ENCODE results near the gene SH3PXD2B.
"Not testable (repeated sequence)": the region's sequence is repeated elsewhere in the genome, so short reads cannot be mapped to it uniquely, and the experiment has no call there.

SH3PXD2B gene

GRCh38 chr5:172334641-172335040 lies 119.7 kb downstream of the SH3PXD2B start:
- Histone ChIP-seq H3K4me2 (ENCODE audit: insufficient read depth, low read length) (no peak overlapping the region), H4K20me1 (ENCODE audit: insufficient read depth, low read length) (no peaks in the 10 kb centered on the region), H3K9me3 (ENCODE audit: insufficient read depth, low read length, severe bottlenecking) (no peaks in the 10 kb centered on the region), H2AFZ (ENCODE audit: low read depth, low read length) (no peak overlapping the region), H3K4me3 (ENCODE audit: low read depth in 1 of 2, low read length in 2 of 2) (no peak overlapping the region), H3K27ac (ENCODE audit: low read length) (no peak overlapping the region), H3K27me3 (ENCODE audit: insufficient read depth, low read length, poor library complexity) (no peaks in the 10 kb centered on the region), H3K9ac (ENCODE audit: low read depth, low read length) (no peak overlapping the region), H3K79me2 (ENCODE audit: insufficient read depth, low read length) (no peaks in the 10 kb centered on the region), H3K4me1 (ENCODE audit: insufficient read depth, low read length) (no peaks in the 10 kb centered on the region), H3K36me3 (ENCODE audit: insufficient read depth, low read length) (no peaks in the 10 kb centered on the region)
- no peak for TF ChIP-seq CTCF (IDR thresholded peaks at IDR 0.05; ENCODE audit: borderline replicate concordance, extremely low read depth, low read length, poor library complexity, severe bottlenecking)
- no peak for TF ChIP-seq EZH2 (IDR thresholded peaks at IDR 0.05; ENCODE audit: borderline replicate concordance, low read depth, low read length, severe bottlenecking)
- no peak for DNase-seq
- ATAC-seq (ENCODE audit: insufficient read depth, low read depth) = no peak

- H4K20me1 ChIP-seq (ENCODE audit: insufficient read depth, low read length) = no peaks in the 10 kb centered on the region
- H3K4me2 ChIP-seq (ENCODE audit: insufficient read depth, low read length) = no peak overlapping the region
- H3K79me2 ChIP-seq (ENCODE audit: insufficient read depth, low read length) = no peaks in the 10 kb centered on the region
- H3K9ac ChIP-seq (ENCODE audit: low read depth, low read length) = no peak overlapping the region
- H3K27me3 ChIP-seq (ENCODE audit: insufficient read depth, low read length, poor library complexity) = no peaks in the 10 kb centered on the region
- H3K36me3 ChIP-seq (ENCODE audit: insufficient read depth, low read length) = no peaks in the 10 kb centered on the region
- no peak overlapping the region for H3K4me3 ChIP-seq (ENCODE audit: low read depth in 1 of 2, low read length in 2 of 2)
- TF ChIP-seq EZH2 (IDR thresholded peaks at IDR 0.05; ENCODE audit: borderline replicate concordance, low read depth, low read length, severe bottlenecking) (no peak), CTCF (IDR thresholded peaks at IDR 0.05; ENCODE audit: borderline replicate concordance, extremely low read depth, low read length, poor library complexity, severe bottlenecking) (peak; percentile 41)
- no peak overlapping the region for H3K27ac ChIP-seq (ENCODE audit: low read length)
- no peaks in the 10 kb centered on the region for H3K9me3 ChIP-seq (ENCODE audit: insufficient read depth, low read length, severe bottlenecking)
- DNase-seq (no peak), ATAC-seq (ENCODE audit: insufficient read depth, low read depth) (no peak)
- no peaks in the 10 kb centered on the region for H3K4me1 ChIP-seq (ENCODE audit: insufficient read depth, low read length)
- no peak overlapping the region for H2AFZ ChIP-seq (ENCODE audit: low read depth, low read length)
Observed at GRCh38 chr5:172334196-172334595, 120.1 kb downstream of the SH3PXD2B start.

GRCh38 chr5:172326901-172327300 lies 127.4 kb downstream of the SH3PXD2B start:
- H3K9ac ChIP-seq (ENCODE audit: low read depth, low read length); H3K27me3 ChIP-seq (ENCODE audit: insufficient read depth, low read length, poor library complexity); H3K4me3 ChIP-seq (ENCODE audit: low read depth in 1 of 2, low read length in 2 of 2); ATAC-seq (ENCODE audit: insufficient read depth, low read depth); H3K4me2 ChIP-seq (ENCODE audit: insufficient read depth, low read length); DNase-seq; H3K9me3 ChIP-seq (ENCODE audit: insufficient read depth, low read length, severe bottlenecking); H3K27ac ChIP-seq (ENCODE audit: low read length); H3K79me2 ChIP-seq (ENCODE audit: insufficient read depth, low read length); H2AFZ ChIP-seq (ENCODE audit: low read depth, low read length); H3K4me1 ChIP-seq (ENCODE audit: insufficient read depth, low read length); H3K36me3 ChIP-seq (ENCODE audit: insufficient read depth, low read length); H4K20me1 ChIP-seq (ENCODE audit: insufficient read depth, low read length): not testable (repeated sequence)

- no peak for TF ChIP-seq CTCF (IDR thresholded peaks at IDR 0.05; ENCODE audit: borderline replicate concordance, extremely low read depth, low read length, poor library complexity, severe bottlenecking)
- no peak for TF ChIP-seq EZH2 (IDR thresholded peaks at IDR 0.05; ENCODE audit: borderline replicate concordance, low read depth, low read length, severe bottlenecking)
- DNase-seq (no peak), ATAC-seq (ENCODE audit: insufficient read depth, low read depth) (no peak)
- no peaks in the 10 kb centered on the region for H3K27me3 ChIP-seq (ENCODE audit: insufficient read depth, low read length, poor library complexity)
- H4K20me1 ChIP-seq (ENCODE audit: insufficient read depth, low read length) = no peaks in the 10 kb centered on the region
- H3K4me3 ChIP-seq (ENCODE audit: low read depth in 1 of 2, low read length in 2 of 2) = no peak overlapping the region
- H3K4me1 ChIP-seq (ENCODE audit: insufficient read depth, low read length) = no peaks in the 10 kb centered on the region
- H3K79me2 ChIP-seq (ENCODE audit: insufficient read depth, low read length) = no peaks in the 10 kb centered on the region
- H3K9ac ChIP-seq (ENCODE audit: low read depth, low read length) = no peak overlapping the region
- H3K4me2 ChIP-seq (ENCODE audit: insufficient read depth, low read length) = no peak overlapping the region
- no peaks in the 10 kb centered on the region for H3K36me3 ChIP-seq (ENCODE audit: insufficient read depth, low read length)
- H3K9me3 ChIP-seq (ENCODE audit: insufficient read depth, low read length, severe bottlenecking) = no peaks in the 10 kb centered on the region
- no peak overlapping the region for H2AFZ ChIP-seq (ENCODE audit: low read depth, low read length)
- H3K27ac ChIP-seq (ENCODE audit: low read length) = no peak overlapping the region
Observed at GRCh38 chr5:172325452-172325851, 128.9 kb downstream of the SH3PXD2B start.

Data from DND-41 (cell line).